PFSK-1 (cell line): ENCODE measurements around the gene BNC2.

Experiments
- FOXP2 ChIP-seq: optimal IDR thresholded peaks from 2 replicates; pipeline ENCODE3; 2011; ENCODE audit warnings: borderline replicate concordance, control low read depth, inconsistent platforms; ENCODE audit not compliant: insufficient read depth; ENCODE audit errors: extremely low read length, extremely low read depth
- POLR2AphosphoS5 ChIP-seq: IDR thresholded peaks from 2 replicates; pipeline ENCODE4 v1.6.1; 2012; ENCODE audit warnings: low read depth, mild to moderate bottlenecking, control low read depth, low read length, moderate library complexity
- REST ChIP-seq, 2 experiments: IDR thresholded peaks; 2 replicates each; pipeline versions ENCODE4 v1.6.1 to v1.8.0; 2011 to 2012; ENCODE audit warnings: low read depth in 2 of 2, low read length in 2 of 2, control low read depth in 1 of 2, inconsistent platforms in 1 of 2, mild to moderate bottlenecking in 1 of 2, moderate library complexity in 1 of 2; ENCODE audit not compliant: insufficient read depth in 1 of 2
- SIN3A ChIP-seq: IDR thresholded peaks from 2 replicates; pipeline ENCODE4 v1.6.1; 2012; ENCODE audit warnings: mild to moderate bottlenecking, low read length, moderate library complexity, borderline replicate concordance; ENCODE audit not compliant: insufficient read depth
- TAF1 ChIP-seq: IDR thresholded peaks from 2 replicates; pipeline ENCODE4 v1.6.1; 2012; ENCODE audit warnings: low read length, control low read depth, borderline replicate concordance; ENCODE audit not compliant: insufficient read depth

- no peak for TF ChIP-seq POLR2AphosphoS5
- TF ChIP-seq SIN3A: no peak
- TF ChIP-seq REST (IDR thresholded peaks at IDR 0.05; ENCODE audit: insufficient read depth in 1 of 2, low read depth in 2 of 2, low read length in 2 of 2): no peak
- TF ChIP-seq TAF1: no peak
- TF ChIP-seq FOXP2: no peak
Observed at GRCh38 chr9:16543225-16543624, 327.2 kb downstream of the BNC2 start.
